HCT116 (cell line): ENCODE results near the gene SLC6A17. TPM values are rescaled to one million over a fixed set of nuclear protein-coding genes. Genes with fewer than 3 reads are reported as not detected.

Experiments used
- ATAC-seq: fragments of 200-7000 bp; cut with Tn5 transposase; 2 replicates; pipeline ENCODE4 v1.9.1; 2020; ENCODE audit warnings: mild to moderate bottlenecking, moderate library complexity
- BruUV-seq: library from RNA; stranded (reverse); fragments of 400-500 nt; replicated peaks from 2 replicates; lab custom pipeline; 2021; lab: Mats Ljungman, UMichigan
- CTCF ChIA-PET: fragments of 300-600 bp; sonication (Branson Sonifier 250); formaldehyde crosslinking; loops from one replicate; lab custom pipeline; 2021; ENCODE audit warnings: antibody characterized with exemption; lab: Charles Lee
- POLR2A ChIA-PET: fragments of 300-600, 350-600 bp; sonication (Branson Sonifier 250); formaldehyde crosslinking; loops from one replicate; lab custom pipeline; 2021; ENCODE audit warnings: antibody characterized with exemption; lab: Charles Lee
- RAD21 ChIA-PET, 2 experiments: fragments of 300-600 bp; sonication (Branson Sonifier 250); formaldehyde crosslinking; loops; one replicate each; lab custom pipeline; 2023; ENCODE audit warnings: low total read pairs in 2 of 2; ENCODE audit not compliant: uncharacterized antibody in 2 of 2, unreplicated experiment in 2 of 2, low non-redundant PET in 1 of 2; lab: Charles Lee
- DNase-seq: peaks from one replicate; pipeline ENCODE4 v3.0.0-alpha.2; 2010; ENCODE audit warnings: low read depth, low spot score
- H2AFZ ChIP-seq: fragments of 200-600 bp; shearing (Covaris generic), sonication (generic); 2 replicates; pipeline ENCODE4 v1.6.1; 2017; ENCODE audit warnings: low read depth, mixed run types, mixed read lengths, antibody characterized with exemption, low read length; ENCODE audit not compliant: poor library complexity, severe bottlenecking
- H3K27ac ChIP-seq: 2 replicates; pipeline ENCODE4 v1.5.1; 2012; ENCODE audit warnings: low read depth, low read length
- H3K27me3 ChIP-seq: fragments of 200-600 bp; sonication (generic); 2 replicates; pipeline ENCODE4 v1.6.1; 2016; ENCODE audit warnings: mixed run types, low read length, mixed read lengths; ENCODE audit not compliant: insufficient read depth
- H3K36me3 ChIP-seq, 2 experiments: fragments of 200-500 bp in 1 of 2; fragments of 200-600 bp in 1 of 2; sonication (Bioruptor generic) in 1 of 2; sonication (generic) in 1 of 2; 2 replicates each; pipeline versions ENCODE4 v1.5.1 to v1.6.1; 2014 to 2016; ENCODE audit warnings: low read length in 2 of 2, inconsistent platforms in 1 of 2, mixed read lengths in 1 of 2, mixed run types in 1 of 2; ENCODE audit not compliant: insufficient read depth in 2 of 2, control insufficient read depth in 1 of 2
- H3K4me1 ChIP-seq, 2 experiments: fragments of 200-600 bp in 1 of 2; sonication (generic) in 1 of 2; 2 replicates each; pipeline versions ENCODE4 v1.5.1 to v1.6.1; 2012 to 2017; ENCODE audit warnings: low read length in 2 of 2, inconsistent platforms in 1 of 2, mild to moderate bottlenecking in 1 of 2, mixed read lengths in 1 of 2, mixed run types in 1 of 2, moderate library complexity in 1 of 2; ENCODE audit not compliant: insufficient read depth in 2 of 2, control insufficient read depth in 1 of 2
- H3K4me2 ChIP-seq: fragments of 200-600 bp; sonication (generic); 2 replicates; pipeline ENCODE4 v1.6.1; 2017; ENCODE audit warnings: mixed run types, low read length, mixed read lengths
- H3K4me3 ChIP-seq, 2 experiments: fragments of 200-600 bp in 1 of 2; sonication (generic) in 1 of 2; replicated peaks in 1 of 2; 2 replicates each; pipeline ENCODE4 v1.5.1; 2011 to 2016; ENCODE audit warnings: low read length in 2 of 2, control low read depth in 1 of 2, low read depth in 1 of 2, mild to moderate bottlenecking in 1 of 2, mixed read lengths in 1 of 2, mixed run types in 1 of 2
- H3K79me2 ChIP-seq: fragments of 200-600 bp; sonication (generic); 2 replicates; pipeline ENCODE4 v1.6.1; 2017; ENCODE audit warnings: mild to moderate bottlenecking, mixed run types, low read length, moderate library complexity, mixed read lengths; ENCODE audit not compliant: insufficient read depth
- H3K9ac ChIP-seq: fragments of 200-600 bp; sonication (generic); 2 replicates; pipeline ENCODE4 v1.6.1; 2016; ENCODE audit warnings: low read length, mixed read lengths
- H3K9me2 ChIP-seq: fragments of 200-600 bp; sonication (generic), shearing (Covaris generic); 2 replicates; pipeline ENCODE4 v1.6.1; 2017; ENCODE audit warnings: mixed run types, mild to moderate bottlenecking, moderate library complexity; ENCODE audit not compliant: insufficient read depth
- H3K9me3 ChIP-seq, 2 experiments: fragments of 200-500 bp in 1 of 2; fragments of 200-600 bp in 1 of 2; sonication (Bioruptor generic) in 1 of 2; sonication (generic) in 1 of 2; 2 replicates each; pipeline ENCODE4 v1.6.1; 2014 to 2017; ENCODE audit warnings: low read length in 2 of 2, mixed read lengths in 2 of 2, inconsistent platforms in 1 of 2, low read depth in 1 of 2, mild to moderate bottlenecking in 1 of 2, mixed run types in 1 of 2, moderate library complexity in 1 of 2; ENCODE audit not compliant: control insufficient read depth in 1 of 2, insufficient read depth in 1 of 2
- H4K20me1 ChIP-seq: fragments of 200-600 bp; sonication (generic), shearing (Covaris generic); 2 replicates; pipeline ENCODE4 v1.6.1; 2017; ENCODE audit warnings: mixed run types, mild to moderate bottlenecking, moderate library complexity; ENCODE audit not compliant: insufficient read depth
- CBX3 ChIP-seq: IDR thresholded peaks from 2 replicates; pipeline ENCODE4 v1.6.1; 2012; ENCODE audit warnings: low read depth
- EZH2 ChIP-seq: fragments of 200-600 bp; sonication (generic); IDR thresholded peaks from 2 replicates; pipeline ENCODE4 v1.6.1; 2017; ENCODE audit warnings: antibody characterized with exemption, mixed run types
- EZH2phosphoT487 ChIP-seq: fragments of 200-600 bp; IDR thresholded peaks from 2 replicates; pipeline ENCODE4 v1.6.1; 2018; ENCODE audit warnings: antibody characterized with exemption, borderline replicate concordance
- FOSL1 ChIP-seq: IDR thresholded peaks from 2 replicates; pipeline ENCODE4 v1.6.1; 2012; ENCODE audit warnings: low read depth
- MAX ChIP-seq: IDR thresholded peaks from 2 replicates; pipeline ENCODE4 v1.6.1; 2012
- POLR2A ChIP-seq: IDR thresholded peaks from 2 replicates; pipeline ENCODE4 v1.7.0; 2011; ENCODE audit warnings: borderline replicate concordance; ENCODE audit not compliant: insufficient read depth, insufficient read length; ENCODE audit errors: extremely low read depth
- SP1 ChIP-seq: IDR thresholded peaks from 2 replicates; pipeline ENCODE4 v1.6.1; 2012; ENCODE audit warnings: low read depth
- YY1 ChIP-seq: IDR thresholded peaks from 2 replicates; pipeline ENCODE4 v1.6.1; 2011; ENCODE audit warnings: low read length, low read depth, moderate library complexity, mild to moderate bottlenecking; ENCODE audit not compliant: insufficient replicate concordance; ENCODE audit errors: extremely low read depth
- ZFX ChIP-seq: fragments of 450-650 bp; IDR thresholded peaks from 2 replicates; pipeline ENCODE4 v1.6.1; 2017
- ZNF274 ChIP-seq: fragments of 200-500 bp; sonication (Bioruptor generic); IDR thresholded peaks from 2 replicates; pipeline ENCODE4 v1.6.1; 2014; ENCODE audit warnings: mild to moderate bottlenecking, low read depth, low read length, inconsistent platforms
- intact Hi-C: fragments of 100-400 bp; cut with micrococcal nuclease; formaldehyde crosslinking; loops from 2 replicates; pipeline ENCODE4 v1.10.0; 2022
- total RNA-seq: library from RNA; stranded (reverse); gene quantifications from one replicate; pipeline ENCODE4 v1.2.1, GENCODE V29; 2021; ENCODE audit not compliant: unreplicated experiment
- TF ChIP-seq, protein P1 (sequence below): IDR thresholded peaks from 2 replicates; pipeline ENCODE4 v1.6.1; 2011; ENCODE audit warnings: mild to moderate bottlenecking, low read length, moderate library complexity; ENCODE audit not compliant: insufficient replicate concordance; ENCODE audit errors: extremely low read depth

Gene SLC6A17
- total RNA-seq, 1 experiment from 2014 or later = 10.5 TPM

- Histone ChIP-seq H3K36me3 (no peaks in the 10 kb centered on the region), H3K4me2 (no peak overlapping the region), H2AFZ (no peak overlapping the region), H3K79me2 (no peaks in the 10 kb centered on the region), H3K4me1 (peaks cover 0 to 4% of the 10 kb centered on the region in 2 experiments; a peak in 1 of 4 replicates), H3K27ac (no peak overlapping the region), H3K27me3 (peaks cover 3% of the 10 kb centered on the region; the same call in 1 of the 2 replicates), H3K9me3 (no peaks in the 10 kb centered on the region), H3K9ac (no peak overlapping the region), H3K9me2 (no peaks in the 10 kb centered on the region), H4K20me1 (no peaks in the 10 kb centered on the region), H3K4me3 (no peak overlapping the region)
- ChIA-PET CTCF (no interaction called here), RAD21 (no interaction called here), POLR2A (no interaction called here)
- TF ChIP-seq EZH2 (no peak), EZH2phosphoT487 (no peak), CBX3 (no peak), ZNF274 (no peak), FOSL1 (no peak), YY1 (no peak), SP1 (no peak), MAX (no peak), ZFX (no peak), POLR2A (no peak)
- TF ChIP-seq, protein P1, sequence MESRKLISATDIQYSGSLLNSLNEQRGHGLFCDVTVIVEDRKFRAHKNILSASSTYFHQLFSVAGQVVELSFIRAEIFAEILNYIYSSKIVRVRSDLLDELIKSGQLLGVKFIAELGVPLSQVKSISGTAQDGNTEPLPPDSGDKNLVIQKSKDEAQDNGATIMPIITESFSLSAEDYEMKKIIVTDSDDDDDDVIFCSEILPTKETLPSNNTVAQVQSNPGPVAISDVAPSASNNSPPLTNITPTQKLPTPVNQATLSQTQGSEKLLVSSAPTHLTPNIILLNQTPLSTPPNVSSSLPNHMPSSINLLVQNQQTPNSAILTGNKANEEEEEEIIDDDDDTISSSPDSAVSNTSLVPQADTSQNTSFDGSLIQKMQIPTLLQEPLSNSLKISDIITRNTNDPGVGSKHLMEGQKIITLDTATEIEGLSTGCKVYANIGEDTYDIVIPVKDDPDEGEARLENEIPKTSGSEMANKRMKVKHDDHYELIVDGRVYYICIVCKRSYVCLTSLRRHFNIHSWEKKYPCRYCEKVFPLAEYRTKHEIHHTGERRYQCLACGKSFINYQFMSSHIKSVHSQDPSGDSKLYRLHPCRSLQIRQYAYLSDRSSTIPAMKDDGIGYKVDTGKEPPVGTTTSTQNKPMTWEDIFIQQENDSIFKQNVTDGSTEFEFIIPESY = no peak
- intact Hi-C loops = no loop called here
- DNase-seq (no peak), ATAC-seq (no peak)
- no TSS peak for BruUV-seq
Measured at GRCh38 chr1:110107867-110108469, 42.3 kb upstream of the SLC6A17 start.
